Colonic mucosa (tissue), 2 donors: ENCODE results near the gene NDUFV1. TPM values are rescaled to one million over a fixed set of nuclear protein-coding genes. Genes with fewer than 3 reads are reported as not detected.

Source experiments
- total RNA-seq, 2 donors: library from RNA; stranded (reverse); fragmentation: NEBNext Ultra II Directional in 1 of 2; extraction: Animal tissue kit (Norgen Biotek cat#: 25700) in 1 of 2; gene quantifications; one replicate each; pipeline ENCODE4 v1.2.1, GENCODE V29; 2021
- donor health status: DM: no; HTN: no; CAD: no.
- donor health status: DM: no; HTN: no; CAD: no.

NDUFV1 gene
- total RNA-seq, 2 donors from 2014 or later = 329 to 361 TPM

Other genes starting within 250 kb of the NDUFV1 start
- gene CLCF1, start 233.3 kb upstream of the NDUFV1 start, total RNA-seq = 1 to 10 TPM; 1.7 to 4.0 TPM
- 10 to 100 TPM; 21.8 to 35.1 TPM for gene RAD9A, start 214.9 kb upstream of the NDUFV1 start, total RNA-seq
- gene PPP1CA, start 205.1 kb upstream of the NDUFV1 start, total RNA-seq = 100 to 1,000 TPM; 242 to 280 TPM
- 1 to 10 TPM; 3.9 to 5.2 TPM for gene TBC1D10C, start 202.9 kb upstream of the NDUFV1 start, total RNA-seq
- gene CARNS1, start 191.3 kb upstream of the NDUFV1 start, total RNA-seq = under 1 TPM; 0.20 to 0.32 TPM
- gene RPS6KB2, start 178.4 kb upstream of the NDUFV1 start, total RNA-seq = 10 to 100 TPM; 38.3 to 70.4 TPM
- gene PTPRCAP, start 169.3 kb upstream of the NDUFV1 start, total RNA-seq = 1 to 10 TPM; 5.5 to 9.6 TPM
- 100 to 1,000 TPM; 213 to 243 TPM for gene CORO1B, start 163.5 kb upstream of the NDUFV1 start, total RNA-seq
- not detected for gene GPR152, start 154.2 kb upstream of the NDUFV1 start, total RNA-seq
- under 1 TPM; 0.20 to 0.53 TPM for gene CABP4, start 151.6 kb upstream of the NDUFV1 start, total RNA-seq
- 10 to 100 TPM; 50.1 to 59.5 TPM for gene TMEM134, start 137.7 kb upstream of the NDUFV1 start, total RNA-seq
- gene AIP, start 123.9 kb upstream of the NDUFV1 start, total RNA-seq = 10 to 100 TPM; 45.3 to 57.9 TPM
- gene PITPNM1, start 101.6 kb upstream of the NDUFV1 start, total RNA-seq = 10 to 100 TPM; 89.3 to 91.4 TPM
- gene CDK2AP2, start 98.8 kb upstream of the NDUFV1 start, total RNA-seq = 100 to 1,000 TPM in 1 of 2 donors, 10 to 100 TPM in 1; 91.6 to 142 TPM
- not detected for gene CABP2, start 83.5 kb upstream of the NDUFV1 start, total RNA-seq
- 100 to 1,000 TPM; 543 to 842 TPM for gene GSTP1, start 23.1 kb upstream of the NDUFV1 start, total RNA-seq
- gene NUDT8, start 23.0 kb downstream of the NDUFV1 start, total RNA-seq = 10 to 100 TPM; 35.1 to 52.5 TPM
- 10 to 100 TPM in 1 of 2 donors, 1 to 10 TPM in 1; 7.8 to 19.3 TPM for gene TBX10, start 32.8 kb downstream of the NDUFV1 start, total RNA-seq
- gene ACY3, start 43.8 kb downstream of the NDUFV1 start, total RNA-seq = 10 to 100 TPM; 10.6 to 13.8 TPM
- under 1 TPM; 0.08 to 0.89 TPM for gene ALDH3B2, start 67.7 kb downstream of the NDUFV1 start, total RNA-seq